CD4-positive, alpha-beta T cell treated with Interleukin-15 for 1 hour (primary cell): Measurements from ENCODE around the gene MRPS9.

Experiments
- DNase-seq: peaks from one replicate; pipeline ENCODE4 v3.0.0-alpha.2; 2020

MRPS9 gene

DNA sequence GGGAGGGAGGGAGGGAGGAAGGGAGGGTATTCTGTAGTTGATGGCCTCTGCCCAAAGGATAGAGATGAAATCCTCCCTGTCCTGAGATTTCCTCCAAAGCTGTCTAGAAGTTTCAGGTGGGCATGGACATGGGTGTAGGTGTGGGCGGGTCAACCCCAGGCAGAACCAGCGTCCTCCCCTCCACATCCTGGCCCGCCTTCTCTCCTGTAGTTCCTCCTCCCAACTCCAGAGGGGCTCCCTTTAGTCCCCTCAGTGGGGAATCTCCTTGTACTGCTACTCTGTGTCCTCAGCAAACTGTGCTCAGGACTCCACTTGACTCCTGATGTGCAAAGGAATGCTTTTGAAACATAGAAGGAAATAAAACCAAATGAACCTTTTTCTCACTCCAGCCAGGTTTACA is 88.1 kb downstream of the MRPS9 start:
- DNase-seq: no peak

DNA sequence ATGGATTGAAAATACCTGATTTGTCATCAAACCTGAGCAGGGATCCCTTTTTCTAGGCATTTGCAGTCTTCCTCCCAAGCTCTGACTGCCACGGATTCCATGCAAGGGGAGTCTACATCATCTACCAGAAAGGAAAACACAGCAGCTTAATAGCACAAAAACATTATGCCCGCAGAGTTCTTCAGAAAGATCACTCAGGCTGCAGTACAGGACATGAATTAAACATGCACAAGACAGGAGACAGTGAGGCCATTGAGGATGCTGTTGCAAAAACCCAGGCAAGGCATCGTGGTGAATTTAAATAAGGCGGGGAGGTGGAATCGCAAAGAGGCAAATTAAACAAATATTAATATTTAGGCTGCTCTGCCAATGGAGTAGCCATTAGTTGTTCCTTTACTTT is 88.5 kb downstream of the MRPS9 start:
- no peak for DNase-seq

DNA sequence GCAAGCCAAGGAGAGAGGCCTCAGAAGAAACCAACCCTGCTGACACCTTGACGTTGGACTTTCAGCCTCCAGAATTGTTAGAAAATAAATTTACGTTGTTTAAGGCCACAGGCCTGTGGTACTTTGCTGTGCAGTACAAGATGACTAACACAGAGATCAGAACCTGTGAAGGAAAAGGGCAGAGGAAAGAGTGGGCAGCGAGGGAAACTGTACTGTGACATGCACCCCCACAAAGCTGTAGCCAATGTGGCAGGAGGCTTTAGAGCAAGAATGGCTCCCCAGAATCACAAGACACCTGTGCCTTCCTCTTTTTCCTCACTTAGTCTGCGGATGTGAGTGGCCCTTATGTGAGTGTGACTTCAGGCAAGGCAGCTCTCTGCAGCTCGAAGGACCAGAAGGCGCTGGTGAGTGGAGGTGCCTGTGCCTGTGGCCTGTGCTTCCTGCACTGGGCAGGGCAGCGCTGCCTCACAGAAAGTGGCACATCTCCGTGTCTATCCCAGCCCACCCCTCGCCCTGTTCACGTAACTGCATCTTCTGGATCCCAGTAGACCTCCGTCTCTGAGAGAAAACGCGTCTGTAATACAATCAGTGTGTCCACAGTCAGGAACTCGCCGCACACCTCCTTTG is 89.5 kb downstream of the MRPS9 start:
- DNase-seq: no peak

DNA sequence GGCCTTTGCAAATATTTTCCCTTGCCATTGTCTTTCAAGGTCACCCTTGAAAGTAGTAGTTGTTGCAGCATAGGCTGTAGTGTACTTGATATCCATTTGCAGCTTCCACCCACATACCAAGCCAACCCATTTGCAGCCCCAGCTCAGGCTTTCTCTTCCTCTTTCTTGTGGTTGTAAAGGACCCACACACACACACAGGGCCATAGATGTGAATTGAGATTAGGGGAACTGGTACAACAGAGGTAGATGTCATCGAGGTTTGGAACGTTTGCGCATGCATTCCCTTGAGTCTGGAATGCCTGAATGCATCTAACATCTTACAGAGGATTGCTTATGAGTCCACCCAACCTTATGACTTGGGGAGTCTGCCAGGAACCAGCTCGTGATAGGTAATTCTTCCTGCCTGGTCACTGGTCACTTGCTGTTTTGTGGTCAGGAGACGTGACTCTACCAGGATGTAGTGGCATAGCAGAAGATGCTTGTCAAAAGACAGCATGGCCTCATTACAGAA is 91.9 kb downstream of the MRPS9 start:
- no peak for DNase-seq

DNA sequence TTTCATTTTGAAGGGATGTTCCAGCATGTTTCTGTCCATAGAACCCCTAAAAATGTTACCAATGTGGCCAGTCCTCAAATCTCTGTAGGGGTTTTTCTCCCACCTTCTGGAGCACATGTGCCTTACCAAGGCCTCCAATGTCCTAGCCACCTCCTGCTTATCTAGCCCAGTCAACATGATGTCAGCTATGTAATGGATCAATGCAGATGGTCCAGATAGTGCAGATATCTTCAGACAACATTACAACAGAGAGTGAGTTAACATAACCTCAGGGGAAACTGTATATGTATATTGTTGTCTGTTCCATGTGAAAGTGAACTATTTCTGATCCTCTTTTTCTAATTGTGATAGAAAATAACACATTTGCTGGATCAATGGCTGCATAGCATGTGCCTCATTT is 92.7 kb downstream of the MRPS9 start:
- DNase-seq: no peak

DNA sequence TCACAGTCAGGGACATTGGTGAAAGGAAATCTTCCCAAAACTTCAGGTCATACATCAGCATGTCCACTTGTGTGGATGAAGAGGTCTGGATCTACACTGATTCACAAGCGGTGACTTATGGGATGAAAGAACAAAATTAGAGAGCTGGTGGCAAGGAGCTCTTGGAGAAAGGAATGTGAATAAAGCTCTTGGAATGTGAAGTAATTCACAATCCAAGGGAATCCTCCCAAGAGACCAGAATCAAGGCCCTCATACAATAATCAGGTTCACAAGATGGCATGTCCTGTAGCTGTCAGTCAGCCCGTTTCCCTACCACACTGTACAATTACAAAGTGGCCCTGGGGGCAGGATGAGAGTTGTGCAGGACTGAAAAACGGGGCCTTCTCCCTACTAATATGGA is 96.2 kb downstream of the MRPS9 start:
- DNase-seq: no peak

DNA sequence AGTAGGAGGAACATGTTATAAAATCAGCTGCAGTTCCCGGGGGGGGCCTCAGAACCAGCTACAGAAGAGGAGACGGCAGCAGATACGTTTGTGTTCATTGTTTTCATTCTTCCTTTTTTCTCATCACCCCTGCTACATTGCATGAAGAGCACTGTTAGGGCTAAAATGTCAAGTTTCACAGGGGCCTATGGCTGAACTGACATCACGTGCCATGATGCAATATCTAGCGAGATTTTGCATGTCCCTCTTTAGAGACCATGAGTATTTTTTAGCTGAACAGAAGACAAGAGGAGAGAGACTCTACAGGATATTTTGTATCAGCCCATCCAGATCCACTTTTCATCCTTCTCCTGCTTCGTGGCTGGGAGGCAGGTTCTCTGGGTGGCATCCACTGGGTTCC is 97.6 kb downstream of the MRPS9 start:
- DNase-seq: no peak

DNA sequence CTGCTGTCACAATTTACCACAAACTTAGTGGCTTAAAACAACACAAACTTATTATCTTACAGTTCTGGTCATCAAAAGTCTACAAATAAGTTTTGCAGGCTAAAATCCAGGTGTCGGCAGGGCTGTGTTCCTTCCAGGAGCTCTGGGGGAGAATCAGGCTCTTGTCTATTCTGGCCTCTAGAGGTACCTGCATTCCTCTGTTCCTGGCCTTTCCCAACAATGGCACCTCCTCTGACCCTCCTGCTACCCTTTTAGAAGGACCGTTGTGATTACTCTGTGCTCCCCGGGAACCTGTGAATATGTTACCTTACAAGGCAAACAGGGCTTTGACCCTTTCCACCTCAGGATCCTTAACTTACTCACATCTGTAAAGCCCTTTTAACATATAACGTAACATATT is 98.5 kb downstream of the MRPS9 start:
- DNase-seq: no peak

DNA sequence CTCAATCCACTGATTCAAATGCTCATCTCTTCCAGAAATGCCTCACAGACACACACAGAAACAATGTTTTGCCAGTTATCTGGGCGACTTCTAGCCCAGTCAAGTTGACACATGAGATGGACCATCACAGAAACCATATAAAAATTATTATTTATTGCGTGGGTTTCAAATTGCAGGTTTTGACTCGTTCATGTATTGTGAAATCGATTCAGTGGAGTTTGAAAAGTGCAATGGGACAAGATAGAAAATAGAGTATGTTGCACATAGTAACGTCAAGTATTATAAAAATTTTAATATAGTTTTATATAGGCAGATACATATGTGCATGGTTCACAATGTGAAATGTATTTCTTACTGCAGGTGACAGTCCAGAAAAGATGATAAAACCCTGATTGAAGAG is 100.8 kb downstream of the MRPS9 start:
- DNase-seq: no peak

DNA sequence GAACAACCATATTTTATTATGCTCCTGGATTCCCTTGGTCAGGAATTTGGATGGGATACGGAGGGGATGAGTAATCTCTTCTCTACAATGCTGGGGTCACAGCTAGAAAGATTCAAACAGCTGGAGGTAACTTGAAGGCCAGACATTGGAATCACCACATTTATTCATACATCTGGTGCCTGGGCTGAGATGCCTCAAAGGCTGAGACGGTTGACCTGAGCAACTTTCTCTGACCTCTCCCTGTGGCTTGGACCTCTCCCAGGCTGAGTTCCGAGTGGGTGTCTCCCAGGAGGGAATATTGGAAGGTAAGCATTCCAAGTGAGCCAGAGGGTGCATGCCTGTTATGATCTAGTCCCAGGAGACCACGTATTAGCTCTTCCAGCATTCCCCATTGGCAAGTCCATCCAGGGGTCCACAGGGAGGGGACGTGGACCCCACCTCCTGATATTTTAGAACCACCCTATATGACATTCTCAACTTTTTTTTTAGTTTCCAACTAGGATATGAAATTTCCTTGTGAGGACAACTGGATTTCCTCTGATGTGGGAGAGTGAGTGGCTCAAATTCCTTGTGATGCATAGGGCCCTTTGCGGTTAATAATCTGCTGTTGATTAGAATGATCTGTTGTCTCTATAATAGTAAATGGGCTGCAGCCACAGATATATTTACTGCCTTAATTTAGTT is 101.8 kb downstream of the MRPS9 start:
- DNase-seq: no peak

DNA sequence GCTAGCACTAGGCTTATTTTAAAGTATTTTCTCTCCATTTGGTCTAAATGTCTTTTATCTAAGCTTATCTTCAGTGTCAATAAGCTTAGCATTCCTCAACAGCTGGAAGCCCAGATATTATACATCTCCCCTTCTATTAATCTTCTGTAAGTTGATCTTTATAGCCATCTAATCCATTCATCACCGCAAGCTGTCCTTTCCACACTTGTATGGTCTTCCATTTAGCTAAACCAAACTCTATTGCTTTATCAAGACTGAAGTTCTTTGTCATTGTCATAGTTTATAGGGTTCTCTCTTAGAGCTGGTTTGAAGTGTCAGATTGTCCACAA is 102.3 kb downstream of the MRPS9 start:
- DNase-seq: no peak

DNA sequence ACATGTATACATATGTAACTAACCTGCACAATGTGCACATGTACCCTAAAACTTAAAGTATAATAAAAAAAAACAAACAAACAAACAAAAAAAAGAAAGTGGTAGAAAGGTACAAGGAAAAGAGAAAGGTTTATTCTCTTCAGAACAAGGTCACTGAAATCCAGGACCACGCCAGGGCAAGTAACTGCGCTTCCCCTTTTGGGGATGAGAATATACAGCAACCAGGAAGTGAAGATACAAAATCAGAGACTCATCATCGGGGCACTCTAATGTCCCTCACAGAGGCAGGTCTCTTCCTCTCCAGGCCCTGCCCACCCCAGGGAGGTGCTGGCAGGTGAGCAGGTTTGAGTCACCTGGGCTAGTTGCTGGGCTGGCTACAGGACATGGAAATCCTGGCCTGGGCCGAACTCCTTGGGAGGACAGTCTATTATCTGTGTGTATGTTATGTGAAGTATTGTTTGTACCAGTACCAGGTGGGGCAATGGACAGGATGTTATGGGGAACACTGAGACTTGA is 103.3 kb downstream of the MRPS9 start:
- DNase-seq: no peak

DNA sequence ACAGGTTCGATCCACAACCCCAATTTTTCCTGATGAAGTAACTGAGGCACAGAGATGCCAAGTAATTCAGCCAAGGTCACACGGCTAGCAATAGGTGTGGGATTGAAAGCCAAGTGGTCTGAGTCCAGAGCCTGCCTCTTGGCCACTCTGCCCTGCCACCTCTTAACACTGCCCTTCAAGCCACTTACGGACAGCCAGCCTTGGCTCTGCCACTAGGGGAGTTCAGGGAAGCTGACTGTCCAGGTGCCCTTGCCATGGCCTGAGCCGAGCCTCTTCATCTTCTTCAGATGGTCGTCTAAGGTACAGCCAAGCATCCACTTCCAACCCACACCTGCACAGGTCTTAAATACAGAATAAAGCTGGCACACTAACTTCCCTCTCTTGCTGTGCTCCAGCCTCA is 104.4 kb downstream of the MRPS9 start:
- no peak for DNase-seq

DNA sequence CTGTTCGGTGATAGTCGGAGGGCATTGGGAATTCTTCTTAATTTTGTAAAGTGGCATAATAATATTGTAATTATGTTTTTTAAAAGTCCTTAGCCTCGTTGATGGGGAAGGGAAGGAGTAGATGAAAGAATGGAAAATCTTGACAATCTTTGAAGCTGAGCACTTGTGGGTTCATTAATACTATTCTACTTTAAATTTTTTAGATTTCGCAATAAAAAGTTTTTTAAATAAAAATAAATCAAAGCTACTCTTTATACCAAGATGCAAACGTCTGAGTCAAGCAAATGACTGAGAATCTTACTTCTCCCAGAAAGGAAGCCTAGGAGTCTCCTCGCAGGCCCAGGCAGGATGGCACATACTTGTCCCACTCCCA is 105.2 kb downstream of the MRPS9 start:
- DNase-seq: no peak

DNA sequence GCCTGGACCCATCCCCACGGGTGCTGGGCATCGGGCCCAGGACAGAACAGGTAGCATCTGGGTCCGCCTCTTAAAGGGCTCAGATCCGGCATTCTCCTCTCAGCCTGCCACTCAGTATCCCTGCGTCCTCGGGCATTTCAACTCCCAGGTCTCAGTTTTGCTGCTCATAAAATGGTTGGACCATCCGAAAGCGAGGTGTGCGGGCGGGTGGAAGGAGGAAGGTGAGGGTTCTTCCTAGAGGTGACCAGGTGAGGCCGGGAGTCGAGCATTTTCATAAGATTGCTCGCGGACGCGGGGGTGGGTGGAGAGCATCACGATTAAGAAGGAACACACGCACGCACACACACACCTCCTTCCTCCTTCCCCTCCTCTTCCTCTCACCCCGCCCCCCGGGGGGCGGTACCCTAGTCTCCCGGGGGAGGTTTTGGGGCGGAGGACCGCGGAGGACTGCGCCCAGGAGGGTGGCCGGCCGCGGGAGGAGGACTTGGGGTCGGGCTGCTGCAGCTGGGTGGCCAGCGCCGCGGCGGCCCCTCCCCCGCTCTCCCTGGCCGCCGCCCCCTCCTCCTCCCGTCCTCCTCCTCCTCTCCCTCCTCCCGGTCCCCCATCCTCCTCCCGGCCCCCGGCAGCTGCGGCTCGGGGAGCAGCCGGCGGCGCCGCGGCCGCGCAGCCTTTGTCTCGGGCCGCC is 105.7 kb downstream of the MRPS9 start:
- DNase-seq: peak; percentile 41

DNA sequence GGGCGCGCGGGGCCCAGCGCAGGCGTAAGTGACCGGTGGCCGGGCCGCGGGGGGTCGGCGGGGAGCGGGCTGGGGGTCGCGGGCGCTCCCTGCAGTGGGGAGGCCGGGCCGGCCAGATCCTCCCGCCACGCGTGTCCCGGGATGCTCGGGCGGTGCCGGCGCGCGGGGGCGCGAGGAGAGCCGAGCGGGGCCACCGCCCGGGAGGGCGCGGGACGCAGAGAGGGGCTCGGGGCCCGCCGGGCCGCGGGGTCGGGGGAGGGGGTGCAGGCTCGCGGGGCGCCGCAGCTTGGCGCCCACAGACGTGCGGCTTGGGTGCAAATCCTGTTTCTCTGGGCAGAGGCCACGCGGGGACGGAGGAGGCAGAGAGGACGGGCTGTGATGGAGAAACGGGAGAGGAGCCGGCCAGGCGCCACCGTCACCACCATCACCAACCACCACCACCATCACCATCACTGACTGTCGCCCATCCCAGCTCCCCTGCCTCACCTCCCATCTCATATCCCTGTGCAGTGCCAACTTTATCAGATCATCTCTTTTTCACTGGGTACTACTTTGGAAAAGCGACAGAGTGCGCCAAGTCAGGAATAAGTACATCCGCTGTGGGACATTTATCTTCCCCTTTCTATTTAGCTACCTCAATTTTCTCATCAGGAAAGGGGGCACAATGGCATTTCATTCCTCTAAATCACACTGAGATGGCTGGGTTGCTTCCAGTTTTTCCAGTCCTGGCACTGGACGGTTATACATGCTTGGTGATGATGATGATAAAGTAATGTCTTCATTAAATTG is 106.5 kb downstream of the MRPS9 start:
- no peak for DNase-seq

DNA sequence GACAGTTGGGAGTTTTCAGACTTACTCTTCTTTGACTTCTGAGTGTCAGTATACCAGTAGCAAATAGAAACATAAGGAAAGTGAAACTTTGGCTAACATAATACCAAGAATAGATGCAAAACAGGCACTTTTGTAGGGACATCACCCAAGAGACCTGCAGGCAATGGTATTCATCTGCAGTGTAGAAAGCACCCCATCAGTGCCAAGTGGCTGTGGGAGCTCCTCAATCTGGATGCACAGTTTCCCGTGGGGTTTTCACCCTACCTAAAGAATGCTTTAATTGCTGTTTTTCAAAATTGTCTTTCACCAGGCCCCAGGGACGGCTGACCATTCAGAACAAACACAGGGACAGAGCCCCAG is 107.1 kb downstream of the MRPS9 start:
- no peak for DNase-seq

DNA sequence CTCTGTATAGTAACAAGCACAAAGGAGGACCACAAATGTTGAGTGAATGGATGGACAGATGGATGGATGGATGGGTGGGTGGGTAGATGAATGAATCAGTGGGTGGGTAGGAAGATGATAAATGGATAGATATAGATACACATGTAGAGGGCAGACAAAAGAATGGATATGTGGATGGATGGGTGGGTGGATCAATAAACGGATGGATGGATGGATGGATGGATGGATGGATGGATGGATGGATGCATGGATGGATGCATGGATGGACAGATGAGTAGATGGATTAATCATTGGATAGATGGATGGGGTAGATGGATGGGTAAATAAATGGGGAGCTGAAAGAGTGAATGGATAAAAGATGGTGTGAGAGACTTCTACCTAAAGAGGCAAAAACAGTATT is 111.4 kb downstream of the MRPS9 start:
- DNase-seq: no peak
